Stomach smooth muscle (tissue), 2 donors: ENCODE results near the gene S100A16.

Experiments used
- H3K27ac ChIP-seq: one replicate; pipeline ENCODE4 v1.7.0; 2013; ENCODE audit warnings: mild to moderate bottlenecking, low read length, inconsistent platforms
- H3K27me3 ChIP-seq, 2 donors: one replicate each; pipeline ENCODE4 v1.7.0; 2013; ENCODE audit warnings: low read length in 2 of 2; ENCODE audit not compliant: insufficient read depth in 2 of 2, control insufficient read depth in 1 of 2
- H3K36me3 ChIP-seq, 2 donors: one replicate each; pipeline ENCODE4 v1.7.0; 2013; ENCODE audit warnings: low read length in 2 of 2; ENCODE audit not compliant: control insufficient read depth in 2 of 2, insufficient read depth in 2 of 2
- H3K4me1 ChIP-seq: one replicate; pipeline ENCODE4 v1.7.0; 2013; ENCODE audit warnings: low read length; ENCODE audit not compliant: control insufficient read depth, insufficient read depth
- H3K4me3 ChIP-seq, 2 donors: one replicate each; pipeline ENCODE4 v1.7.0; 2013; ENCODE audit warnings: low read length in 2 of 2
- H3K9ac ChIP-seq, 2 donors: one replicate each; pipeline ENCODE4 v1.7.0; 2013; ENCODE audit warnings: low read length in 2 of 2, mild to moderate bottlenecking in 1 of 2
- H3K9me3 ChIP-seq, 2 donors: one replicate each; pipeline ENCODE4 v1.7.0; 2013; ENCODE audit warnings: low read length in 2 of 2; ENCODE audit not compliant: control insufficient read depth in 2 of 2
- donor health status: healthy.
- donor health status: Pancreatic carcinoma.

The S100A16 gene

DNA sequence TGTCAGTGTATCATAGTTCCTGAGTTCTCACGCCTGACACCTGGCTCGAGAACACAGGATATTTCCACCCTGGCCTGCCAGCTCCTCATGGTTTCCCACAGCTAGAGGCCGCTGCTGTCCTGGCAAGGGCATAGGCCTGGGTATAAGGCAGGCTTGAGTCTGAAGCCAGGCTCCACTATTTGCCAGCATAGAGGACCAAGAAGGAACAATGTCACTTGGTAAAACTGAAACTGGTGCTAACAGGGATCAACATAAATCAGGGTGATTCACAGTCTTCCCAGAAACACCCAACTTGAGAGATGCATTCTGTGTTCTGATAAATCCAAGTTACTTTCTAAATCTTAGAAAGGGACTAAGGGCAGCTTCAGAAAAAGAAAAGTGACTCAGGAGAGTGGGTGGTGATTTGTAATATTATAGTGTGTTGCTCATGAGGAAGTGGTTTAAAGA lies 40.3 kb downstream of the S100A16 start:
- no peaks in the 10 kb centered on the region for H3K27me3 ChIP-seq
- H3K27ac ChIP-seq = peak overlapping the region; percentile 49

DNA sequence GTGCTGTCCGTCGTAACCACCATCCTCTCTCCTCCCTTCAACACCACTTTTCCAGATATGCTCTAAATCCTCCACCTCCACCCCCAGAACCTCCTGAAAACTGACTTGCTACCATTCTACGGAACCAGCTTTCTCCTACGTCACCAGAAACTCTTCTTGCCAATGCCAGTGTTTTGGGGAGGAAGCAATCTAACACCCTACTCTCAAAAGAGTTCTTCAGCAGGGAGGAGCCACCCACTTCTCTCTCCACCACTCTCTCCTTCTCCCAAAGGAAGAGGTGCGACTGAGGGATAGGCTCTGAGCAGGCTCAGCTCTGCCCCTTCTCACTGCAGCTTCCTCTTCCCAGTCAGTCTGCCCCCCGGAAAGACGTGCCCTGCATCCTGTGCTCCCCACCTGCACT lies 41.2 kb downstream of the S100A16 start:
- Histone ChIP-seq H3K27me3 (no peaks in the 10 kb centered on the region), H3K36me3 (no peaks in the 10 kb centered on the region), H3K27ac (no peak overlapping the region), H3K4me3 (no peak overlapping the region), H3K9me3 (no peaks in the 10 kb centered on the region), H3K9ac (no peak overlapping the region), H3K4me1 (peaks cover 21% of the 10 kb centered on the region)

More for the DNA sequence above, 40.3 kb downstream of the S100A16 start:
- H3K9me3 ChIP-seq = no peaks in the 10 kb centered on the region
- peak overlapping the region; percentile 13 to 51 for H3K9ac ChIP-seq
- no peak overlapping the region for H3K4me3 ChIP-seq
- no peaks in the 10 kb centered on the region for H3K36me3 ChIP-seq
- peaks cover 13% of the 10 kb centered on the region for H3K4me1 ChIP-seq

DNA sequence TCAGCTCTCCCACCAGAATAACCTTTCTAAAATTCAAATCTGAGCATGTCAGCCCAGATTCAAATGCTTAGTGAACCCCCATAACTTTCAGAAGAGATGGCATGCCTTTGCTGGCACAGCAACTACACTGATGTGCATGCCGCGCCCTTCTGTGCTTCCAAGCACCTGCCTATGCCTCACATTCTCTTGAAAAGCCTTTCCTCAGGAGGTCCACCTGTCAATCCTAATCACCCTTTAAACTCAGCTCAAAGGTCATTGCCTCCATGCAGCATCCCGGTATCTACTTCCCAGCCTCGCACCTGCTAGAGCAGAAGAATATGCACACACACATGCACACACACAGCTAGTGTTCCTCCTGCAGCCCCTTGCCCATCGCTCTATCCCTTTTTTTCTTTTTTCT lies 42.1 kb downstream of the S100A16 start:
- H3K4me3 ChIP-seq = no peak overlapping the region
- peaks cover 29% of the 10 kb centered on the region for H3K4me1 ChIP-seq
- H3K36me3 ChIP-seq = no peaks in the 10 kb centered on the region
- no peaks in the 10 kb centered on the region for H3K27me3 ChIP-seq
- H3K9me3 ChIP-seq = no peaks in the 10 kb centered on the region
- H3K27ac ChIP-seq = no peak overlapping the region
- H3K9ac ChIP-seq = no peak overlapping the region

DNA sequence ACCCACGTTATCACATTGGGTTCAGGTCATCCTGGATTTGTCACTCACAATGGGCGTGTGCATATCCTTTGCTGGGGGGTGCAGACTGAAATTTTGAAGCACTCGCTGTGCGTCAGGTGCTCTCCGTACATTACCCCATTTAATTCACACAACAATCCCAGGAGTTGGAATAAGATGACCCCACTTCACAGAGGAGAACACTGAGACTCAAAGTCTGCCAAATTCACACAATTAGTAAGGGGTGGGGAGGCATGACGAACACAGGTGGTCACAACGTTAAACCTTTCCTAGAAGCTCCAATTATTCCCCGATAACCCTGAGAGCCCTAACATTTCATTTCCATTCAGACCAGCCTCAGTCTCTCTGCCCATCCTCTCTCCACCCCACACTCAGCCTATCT lies 43.5 kb downstream of the S100A16 start:
- Histone ChIP-seq H3K27me3 (no peaks in the 10 kb centered on the region), H3K9ac (no peak overlapping the region), H3K27ac (no peak overlapping the region), H3K36me3 (no peaks in the 10 kb centered on the region), H3K4me3 (no peak overlapping the region), H3K9me3 (no peaks in the 10 kb centered on the region), H3K4me1 (peaks cover 36% of the 10 kb centered on the region)

DNA sequence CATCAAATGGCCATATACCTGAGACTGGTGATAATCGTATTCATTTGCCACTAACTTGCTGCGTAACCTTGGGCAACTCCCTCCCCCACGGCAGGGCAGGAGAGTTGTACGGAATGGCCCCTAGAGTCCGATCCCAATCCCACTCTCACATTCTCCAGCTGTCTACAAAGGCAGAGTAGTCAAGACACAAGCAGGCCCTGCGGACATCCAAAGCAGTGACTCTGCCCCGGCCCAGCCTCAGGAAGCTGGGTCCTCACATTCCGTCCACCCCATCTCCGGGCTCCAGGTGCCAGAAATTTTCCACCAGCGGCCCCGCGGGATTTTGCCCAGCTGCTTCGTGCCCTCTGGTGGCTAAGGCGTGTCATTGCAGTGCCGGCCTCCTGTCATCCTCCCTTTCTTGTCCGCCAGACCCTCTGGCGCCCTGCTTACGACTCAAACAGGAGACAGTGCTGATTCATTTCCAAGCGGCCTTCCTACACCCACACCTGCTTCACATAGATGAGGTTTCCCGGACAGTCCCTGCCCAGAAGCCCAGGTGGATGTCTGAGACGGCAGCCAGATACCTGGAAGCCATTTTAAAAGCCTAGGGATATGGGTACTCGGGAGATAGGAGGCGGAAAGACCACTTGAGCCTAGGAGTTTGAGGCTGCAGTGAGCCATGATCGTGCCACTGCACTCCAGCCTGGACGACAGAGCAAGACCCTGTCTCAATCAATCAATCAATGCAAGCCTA lies 44.4 kb downstream of the S100A16 start:
- no peaks in the 10 kb centered on the region for H3K36me3 ChIP-seq
- peaks cover 36% of the 10 kb centered on the region for H3K4me1 ChIP-seq
- peak overlapping the region; percentile 60 to 73 for H3K4me3 ChIP-seq
- peak overlapping the region; percentile 46 for H3K27ac ChIP-seq
- peak overlapping the region; percentile 64 to 71 for H3K9ac ChIP-seq
- no peaks in the 10 kb centered on the region for H3K9me3 ChIP-seq
- no peaks in the 10 kb centered on the region for H3K27me3 ChIP-seq

DNA sequence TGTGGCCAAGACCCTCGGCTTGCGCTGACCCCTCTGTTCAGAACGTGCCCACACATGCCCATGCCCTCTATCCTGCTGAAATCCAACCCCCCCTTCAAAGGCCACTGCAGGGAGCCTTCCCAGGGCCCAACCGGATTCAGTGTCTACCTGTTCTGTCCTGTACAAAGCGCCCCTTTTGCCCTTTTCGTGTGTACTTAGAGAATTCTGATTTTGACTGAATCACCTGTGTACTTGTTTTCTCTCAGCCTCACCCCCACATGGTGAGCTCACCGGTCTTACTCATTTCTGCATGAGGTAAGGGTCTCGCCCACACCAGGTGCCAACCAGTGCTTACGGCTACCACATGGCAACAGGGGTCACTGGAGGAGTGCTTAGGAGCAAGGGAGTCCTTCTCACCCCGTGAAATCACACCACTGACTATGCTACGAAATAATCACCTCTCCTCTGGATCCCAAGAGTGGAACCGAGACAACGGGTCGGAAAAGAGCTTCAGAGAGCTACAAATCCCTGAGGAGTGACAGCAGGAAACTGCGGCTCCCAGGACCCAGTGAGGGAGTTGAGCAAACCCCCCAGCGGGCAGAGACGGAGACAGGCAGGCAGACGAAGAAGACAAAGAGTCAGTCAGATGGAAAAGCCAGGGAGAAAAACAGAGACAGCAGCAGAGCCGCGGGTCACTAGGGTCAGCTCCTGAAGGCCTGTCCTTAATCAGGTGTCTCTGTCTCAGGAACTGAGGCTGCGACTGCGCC lies 45.1 kb downstream of the S100A16 start:
- Histone ChIP-seq H3K36me3 (no peaks in the 10 kb centered on the region), H3K27me3 (no peaks in the 10 kb centered on the region), H3K9ac (peak overlapping the region; percentile 64 to 71), H3K4me1 (peaks cover 36% of the 10 kb centered on the region), H3K9me3 (no peaks in the 10 kb centered on the region), H3K27ac (peak overlapping the region; percentile 46), H3K4me3 (peak overlapping the region; percentile 60 to 73)

DNA sequence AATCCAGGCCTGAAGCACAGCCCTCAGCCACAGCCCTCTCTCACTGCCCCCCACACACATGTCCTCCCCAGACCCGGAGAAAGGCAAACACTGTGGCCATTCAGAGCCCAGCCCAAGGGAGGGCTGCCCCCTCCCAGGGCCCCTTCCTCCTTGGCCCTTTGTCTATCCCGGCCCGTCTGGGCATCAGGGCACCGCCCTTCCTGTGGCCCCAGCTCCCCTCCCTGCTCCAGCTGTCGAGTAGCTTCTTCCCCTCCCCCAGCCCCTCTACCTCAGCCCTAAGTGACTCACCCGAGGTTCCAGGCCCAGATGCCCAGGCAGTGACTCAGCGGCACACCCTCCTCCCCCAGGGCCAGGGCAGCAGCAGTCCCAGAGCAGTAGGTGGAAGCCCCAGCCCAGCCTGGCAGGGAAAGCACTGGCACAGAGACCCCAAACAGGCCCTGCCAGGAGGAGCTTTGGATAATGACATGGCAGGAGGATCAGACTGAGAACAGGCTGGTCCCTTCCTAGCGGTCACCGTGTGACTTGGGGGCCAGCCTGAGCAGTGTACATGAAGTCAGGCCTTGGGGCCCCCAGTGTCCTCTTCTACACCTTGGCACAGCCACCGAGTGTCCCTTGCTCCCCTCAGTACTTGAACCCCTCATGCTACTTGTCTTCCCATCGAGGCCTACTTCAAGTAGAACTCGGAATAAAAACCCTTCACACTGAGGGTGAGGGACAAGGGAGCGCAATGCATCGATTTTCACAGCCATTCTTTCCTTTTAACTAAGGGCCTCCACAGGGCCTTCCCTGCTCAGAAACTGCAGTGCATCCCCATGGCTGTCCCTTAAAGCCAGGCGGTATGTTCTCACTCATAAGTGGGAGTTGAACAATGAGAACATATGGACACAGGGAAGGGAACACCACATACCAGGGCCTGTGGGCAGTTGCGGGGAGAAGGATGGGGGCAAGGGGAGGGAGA lies 46.2 kb downstream of the S100A16 start:
- H3K36me3 ChIP-seq = no peaks in the 10 kb centered on the region

DNA sequence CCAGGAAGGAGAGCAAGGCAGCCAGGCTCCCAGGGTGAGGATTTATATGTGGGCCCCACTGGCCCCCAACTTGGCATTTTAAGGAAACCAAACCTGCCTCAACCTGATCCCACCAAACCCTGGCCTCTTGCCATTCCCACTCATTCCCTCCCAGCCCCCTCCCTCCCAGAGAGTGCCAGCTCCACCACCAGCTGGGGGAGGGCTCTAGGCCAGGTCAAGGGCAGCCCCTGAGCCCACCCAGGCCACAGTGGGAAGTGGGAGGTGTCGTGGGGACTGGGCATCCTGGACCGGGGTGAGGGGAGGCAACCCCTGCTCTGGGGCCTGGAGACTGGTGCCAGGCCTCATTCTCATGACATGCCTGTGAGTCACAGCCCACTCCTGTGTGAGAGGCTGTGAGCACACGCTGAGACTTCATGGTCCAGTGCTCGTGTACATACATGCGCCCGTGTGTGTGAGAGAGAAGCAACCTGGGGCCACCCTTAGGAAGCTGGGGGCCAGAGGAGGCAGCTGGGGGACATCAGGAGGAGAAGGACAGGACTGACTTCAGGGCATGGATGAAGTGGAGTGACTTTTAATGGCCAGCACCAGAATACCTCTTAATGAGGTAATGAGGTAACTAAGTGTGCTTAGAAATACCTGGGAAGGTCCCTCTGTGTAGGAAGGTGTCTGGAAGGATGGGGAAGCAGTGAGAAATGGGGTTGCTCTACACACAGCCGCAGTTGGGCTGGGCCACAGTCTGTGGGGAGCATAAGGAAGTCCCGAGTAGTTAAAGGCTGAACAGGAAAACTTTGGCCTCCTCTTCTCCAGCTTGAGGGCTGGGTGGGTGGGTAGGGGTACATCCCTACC lies 47.2 kb downstream of the S100A16 start, which contains the start of gene S100A2:
Gene S100A2, minus strand, starts transcription at position 316 of the 846 bp plus-strand sequence. CDS start 1,967 bp downstream, outside the sequence.
- Histone ChIP-seq H3K4me1 (peaks cover 37% of the 10 kb centered on the region), H3K9me3 (no peaks in the 10 kb centered on the region), H3K4me3 (peak within 1 kb of the TSS; percentile 12 to 44), H3K9ac (peak within 1 kb of the TSS; percentile 20 to 58), H3K27ac (peak within 1 kb of the TSS; percentile 71), H3K36me3 (no peaks in the 10 kb centered on the region), H3K27me3 (no peaks in the 10 kb centered on the region)

More for the DNA sequence above, 46.2 kb downstream of the S100A16 start:
- Histone ChIP-seq H3K4me1 (peaks cover 36% of the 10 kb centered on the region), H3K9me3 (no peaks in the 10 kb centered on the region), H3K4me3 (peak overlapping the region; percentile 12 to 44), H3K9ac (peak overlapping the region; percentile 20 to 58), H3K27me3 (no peaks in the 10 kb centered on the region), H3K27ac (peak overlapping the region; percentile 71)

DNA sequence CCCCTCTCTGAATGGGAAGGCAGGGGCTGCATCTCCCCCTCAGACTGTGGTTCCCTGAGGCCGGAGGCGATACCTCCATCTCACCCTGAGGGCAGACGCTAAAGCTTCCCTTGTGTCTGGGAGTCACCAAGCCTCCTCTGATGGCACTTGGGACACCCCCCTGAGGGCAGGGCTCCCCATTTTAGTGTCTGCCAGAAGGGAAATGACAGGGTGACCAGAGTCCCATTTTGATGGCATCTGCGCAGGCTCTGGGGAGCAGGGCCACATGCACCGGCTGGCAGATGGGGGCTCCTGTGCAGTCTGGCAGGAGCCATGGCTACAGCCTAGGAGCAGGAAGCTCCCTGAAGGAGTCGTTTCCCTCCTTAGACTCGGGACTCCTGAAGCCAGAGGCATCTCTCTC lies 48.9 kb downstream of the S100A16 start:
- no peaks in the 10 kb centered on the region for H3K27me3 ChIP-seq
- H3K9me3 ChIP-seq = no peaks in the 10 kb centered on the region
- H3K9ac ChIP-seq = no peak overlapping the region
- H3K36me3 ChIP-seq = no peaks in the 10 kb centered on the region
- H3K4me1 ChIP-seq = peaks cover 37% of the 10 kb centered on the region
- no peak overlapping the region for H3K4me3 ChIP-seq
- no peak overlapping the region for H3K27ac ChIP-seq
